Osteocyte (in vitro differentiated cells): ENCODE measurements around the gene ARHGEF11. TPM values are rescaled to one million over a fixed set of nuclear protein-coding genes. Genes with fewer than 3 reads are reported as not detected.

Experiments
- DNase-seq: peaks from one replicate; pipeline ENCODE4 v3.0.0; 2021; ENCODE audit warnings: mixed read lengths; ENCODE audit not compliant: unreplicated experiment; ENCODE audit errors: extremely low spot score
- H3K27ac Mint-ChIP-seq: one replicate; pipeline ENCODE4 v1.8.0; 2021; ENCODE audit warnings: mild to moderate bottlenecking, mixed read lengths; ENCODE audit not compliant: unreplicated experiment
- H3K27me3 Mint-ChIP-seq: one replicate; pipeline ENCODE4 v1.8.0; 2021; ENCODE audit warnings: mixed read lengths; ENCODE audit not compliant: unreplicated experiment
- H3K36me3 Mint-ChIP-seq: one replicate; pipeline ENCODE4 v1.8.0; 2021; ENCODE audit warnings: mixed read lengths; ENCODE audit not compliant: unreplicated experiment
- H3K4me1 Mint-ChIP-seq: one replicate; pipeline ENCODE4 v1.8.0; 2021; ENCODE audit warnings: mixed read lengths; ENCODE audit not compliant: unreplicated experiment
- H3K4me3 Mint-ChIP-seq: one replicate; pipeline ENCODE4 v1.8.0; 2021; ENCODE audit warnings: mild to moderate bottlenecking, moderate library complexity, mixed read lengths; ENCODE audit not compliant: unreplicated experiment
- H3K9me3 Mint-ChIP-seq: one replicate; pipeline ENCODE4 v1.8.0; 2021; ENCODE audit warnings: mixed read lengths; ENCODE audit not compliant: unreplicated experiment
- CTCF ChIP-seq: fragments of 200-600 bp; sonication (generic); IDR thresholded peaks from 2 replicates; pipeline ENCODE4 v1.5.0; 2021; ENCODE audit warnings: antibody characterized with exemption, mild to moderate bottlenecking, moderate library complexity
- total RNA-seq: library from RNA; stranded (reverse); gene quantifications from 2 replicates; pipeline ENCODE4 v1.2.1, GENCODE V29; 2021

The ARHGEF11 gene
- total RNA-seq, 1 donor from 2014 or later, result 42.2 TPM

GRCh38 chr1:157021688-157022087, 23.9 kb downstream of the ARHGEF11 start:
- peaks cover 53% of the 10 kb centered on the region for H3K9me3 Mint-ChIP-seq
- H3K4me3 Mint-ChIP-seq, result no peak overlapping the region
- no peaks in the 10 kb centered on the region for H3K4me1 Mint-ChIP-seq
- no peak overlapping the region for H3K27ac Mint-ChIP-seq
- H3K27me3 Mint-ChIP-seq, result no peaks in the 10 kb centered on the region
- peaks cover 39% of the 10 kb centered on the region for H3K36me3 Mint-ChIP-seq
- no peak for DNase-seq
- no peak for TF ChIP-seq CTCF

- H3K27ac Mint-ChIP-seq, result no peak overlapping the region
- peaks cover 39% of the 10 kb centered on the region for H3K36me3 Mint-ChIP-seq
- no peaks in the 10 kb centered on the region for H3K27me3 Mint-ChIP-seq
- no peak overlapping the region for H3K4me3 Mint-ChIP-seq
- H3K9me3 Mint-ChIP-seq, result peaks cover 49% of the 10 kb centered on the region
- TF ChIP-seq CTCF, result no peak
- no peak for DNase-seq
- H3K4me1 Mint-ChIP-seq, result no peaks in the 10 kb centered on the region
Observed at GRCh38 chr1:157019457-157019856, 26.1 kb downstream of the ARHGEF11 start.

GRCh38 chr1:157011845-157012244, 33.7 kb downstream of the ARHGEF11 start:
- H3K36me3 Mint-ChIP-seq, result no peaks in the 10 kb centered on the region
- no peak for TF ChIP-seq CTCF
- H3K4me3 Mint-ChIP-seq, result no peak overlapping the region
- H3K9me3 Mint-ChIP-seq, result peaks cover 9% of the 10 kb centered on the region
- H3K27ac Mint-ChIP-seq, result no peak overlapping the region
- no peak for DNase-seq
- no peaks in the 10 kb centered on the region for H3K27me3 Mint-ChIP-seq
- peaks cover 9% of the 10 kb centered on the region for H3K4me1 Mint-ChIP-seq

- Mint-ChIP-seq H3K27me3 (no peaks in the 10 kb centered on the region), H3K36me3 (no peaks in the 10 kb centered on the region), H3K27ac (no peak overlapping the region), H3K9me3 (peaks cover 9% of the 10 kb centered on the region), H3K4me3 (no peak overlapping the region), H3K4me1 (peaks cover 24% of the 10 kb centered on the region)
- no peak for TF ChIP-seq CTCF
- no peak for DNase-seq
Observed at GRCh38 chr1:157008502-157008901, 37.0 kb downstream of the ARHGEF11 start.

- no peak for TF ChIP-seq CTCF
- Mint-ChIP-seq H3K9me3 (peaks cover 9% of the 10 kb centered on the region), H3K4me3 (no peak overlapping the region), H3K27me3 (no peaks in the 10 kb centered on the region), H3K36me3 (no peaks in the 10 kb centered on the region), H3K27ac (no peak overlapping the region), H3K4me1 (peaks cover 24% of the 10 kb centered on the region)
- no peak for DNase-seq
Observed at GRCh38 chr1:157007306-157007705, 38.2 kb downstream of the ARHGEF11 start.
